ENCODE data around the gene TNNT2. TPM values are rescaled to one million over a fixed set of nuclear protein-coding genes. Genes with fewer than 3 reads are reported as not detected.

The TNNT2 gene
- total RNA-seq, 4 donors from 2014 or later = 1.3 to 6.1 (median 1.8) TPM

DNA sequence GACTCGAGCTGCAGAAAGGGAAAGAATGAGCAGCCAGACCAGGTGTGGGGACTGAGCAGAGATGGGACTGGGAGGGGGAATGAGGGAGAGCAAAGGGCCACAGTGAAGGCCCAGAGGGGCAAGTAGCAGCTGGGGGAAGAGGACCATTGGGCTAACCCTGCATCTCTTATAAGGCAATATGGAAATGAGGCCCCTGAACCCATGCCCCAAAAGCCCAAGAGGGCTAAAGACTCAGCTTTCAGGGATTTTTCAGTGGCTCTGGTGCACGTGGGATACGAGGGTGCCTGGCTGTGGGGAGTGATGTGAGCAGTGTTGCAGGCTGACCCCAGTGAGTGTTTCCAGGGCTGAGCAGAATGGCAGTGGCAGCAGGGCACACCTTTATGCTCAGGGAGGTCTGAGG lies 44.5 kb upstream of the TNNT2 start:
- no peaks in the 10 kb centered on the region for H3K27me3 ChIP-seq
- H3K9me3 ChIP-seq = no peaks in the 10 kb centered on the region
- no peak overlapping the region for H3K4me3 ChIP-seq
- intact Hi-C loops (cut with DNase I) = no loop called here
- H3K36me3 ChIP-seq = no peaks in the 10 kb centered on the region
- no peak for TF ChIP-seq POLR2A (IDR thresholded peaks at IDR 0.05)
- TF ChIP-seq, protein P1, sequence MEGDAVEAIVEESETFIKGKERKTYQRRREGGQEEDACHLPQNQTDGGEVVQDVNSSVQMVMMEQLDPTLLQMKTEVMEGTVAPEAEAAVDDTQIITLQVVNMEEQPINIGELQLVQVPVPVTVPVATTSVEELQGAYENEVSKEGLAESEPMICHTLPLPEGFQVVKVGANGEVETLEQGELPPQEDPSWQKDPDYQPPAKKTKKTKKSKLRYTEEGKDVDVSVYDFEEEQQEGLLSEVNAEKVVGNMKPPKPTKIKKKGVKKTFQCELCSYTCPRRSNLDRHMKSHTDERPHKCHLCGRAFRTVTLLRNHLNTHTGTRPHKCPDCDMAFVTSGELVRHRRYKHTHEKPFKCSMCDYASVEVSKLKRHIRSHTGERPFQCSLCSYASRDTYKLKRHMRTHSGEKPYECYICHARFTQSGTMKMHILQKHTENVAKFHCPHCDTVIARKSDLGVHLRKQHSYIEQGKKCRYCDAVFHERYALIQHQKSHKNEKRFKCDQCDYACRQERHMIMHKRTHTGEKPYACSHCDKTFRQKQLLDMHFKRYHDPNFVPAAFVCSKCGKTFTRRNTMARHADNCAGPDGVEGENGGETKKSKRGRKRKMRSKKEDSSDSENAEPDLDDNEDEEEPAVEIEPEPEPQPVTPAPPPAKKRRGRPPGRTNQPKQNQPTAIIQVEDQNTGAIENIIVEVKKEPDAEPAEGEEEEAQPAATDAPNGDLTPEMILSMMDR (IDR thresholded peaks at IDR 0.05) = no peak
- 64 to 70% methylated on average over 3 of the region's 3 CpGs for WGBS, 2 donors
- no peak for DNase-seq
- H3K27ac ChIP-seq = no peak overlapping the region
- H3K4me1 ChIP-seq = no peaks in the 10 kb centered on the region

- TF ChIP-seq POLR2A (IDR thresholded peaks at IDR 0.05) = no peak
- TF ChIP-seq, protein P1 (IDR thresholded peaks at IDR 0.05) = no peak
- Histone ChIP-seq H3K4me1 (no peaks in the 10 kb centered on the region), H3K4me3 (no peak overlapping the region), H3K27ac (no peak overlapping the region), H3K27me3 (no peaks in the 10 kb centered on the region), H3K36me3 (no peaks in the 10 kb centered on the region), H3K9me3 (no peaks in the 10 kb centered on the region)
- no peak for DNase-seq
- WGBS, 2 donors = 73 to 92% methylated on average over 8 of the region's 8 CpGs
- intact Hi-C loops (cut with DNase I) = no loop called here
Measured at GRCh38 chr1:201421041-201421440, 43.6 kb upstream of the TNNT2 start.

DNA sequence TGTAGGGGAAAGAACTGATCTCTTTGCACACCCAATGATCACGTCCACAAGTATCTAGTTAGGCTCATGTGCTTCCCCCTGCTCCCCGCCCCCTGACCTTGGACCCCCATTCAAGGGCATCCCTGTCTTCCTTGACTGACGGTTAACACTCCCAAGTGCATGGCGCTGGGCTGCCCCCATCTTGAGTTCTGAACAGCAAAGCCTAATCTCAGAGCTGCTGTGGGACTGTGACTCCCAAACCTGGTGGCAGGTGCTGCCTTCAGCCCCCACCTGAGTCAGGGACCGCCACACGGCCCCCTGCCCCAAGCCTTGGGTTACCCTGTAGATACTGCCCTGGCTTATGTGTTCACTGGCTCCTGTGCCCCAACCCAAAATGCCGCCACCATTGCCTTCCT lies 43.1 kb upstream of the TNNT2 start:
- H3K36me3 ChIP-seq = no peaks in the 10 kb centered on the region
- H3K27me3 ChIP-seq = no peaks in the 10 kb centered on the region
- no peaks in the 10 kb centered on the region for H3K9me3 ChIP-seq
- no peak for DNase-seq
- no peak for TF ChIP-seq POLR2A (IDR thresholded peaks at IDR 0.05)
- TF ChIP-seq, protein P1 (IDR thresholded peaks at IDR 0.05) = no peak
- no peak overlapping the region for H3K4me3 ChIP-seq
- H3K27ac ChIP-seq = no peak overlapping the region
- 77 to 100% methylated on average over 1 to 7 of the region's 7 CpGs for WGBS, 2 donors
- H3K4me1 ChIP-seq = no peaks in the 10 kb centered on the region
- intact Hi-C loops (cut with DNase I) = no loop called here

DNA sequence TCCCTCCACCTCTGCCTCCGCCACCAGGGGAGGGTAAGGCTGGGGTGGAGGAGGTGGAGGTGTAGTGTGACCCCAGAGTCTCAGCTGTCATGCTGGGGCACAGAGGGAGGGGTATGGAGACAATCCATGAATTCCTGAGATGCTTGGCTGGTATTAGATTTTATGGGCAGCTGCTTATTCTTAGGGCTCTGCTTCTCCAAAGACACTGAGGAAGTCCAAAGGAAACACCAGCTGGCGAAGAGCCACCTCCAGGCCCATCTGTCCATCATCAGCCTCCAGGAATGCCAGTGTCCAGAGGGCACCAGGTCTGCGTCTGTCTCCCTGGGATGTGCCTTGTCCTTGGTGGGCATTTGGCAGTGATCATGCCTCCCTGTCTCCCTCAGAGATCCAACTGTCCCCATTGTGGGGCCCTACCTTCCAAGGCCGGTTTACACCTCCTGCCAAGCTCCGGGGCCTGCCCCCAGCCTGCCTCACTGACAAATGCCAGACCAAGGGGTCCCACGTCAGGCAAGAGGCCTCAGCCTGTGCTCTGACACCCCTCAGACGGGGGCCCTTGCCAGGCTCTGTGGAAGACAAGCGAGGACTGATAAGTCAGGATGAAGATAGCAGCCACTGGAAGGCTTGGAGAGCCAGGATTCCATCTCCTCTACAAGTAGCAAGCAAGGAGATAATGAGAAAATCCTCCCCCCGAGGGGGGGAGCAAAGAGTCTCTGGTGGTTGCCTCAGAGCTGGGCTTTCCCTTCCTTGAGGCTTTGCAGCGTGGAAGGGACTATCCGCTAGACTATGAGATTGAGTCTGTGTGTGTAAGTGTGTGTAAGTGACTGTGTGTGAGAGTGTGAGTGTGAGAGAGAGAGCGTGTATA lies 42.5 kb upstream of the TNNT2 start:
- TF ChIP-seq, protein P1 (IDR thresholded peaks at IDR 0.05) = no peak
- no peak for TF ChIP-seq POLR2A (IDR thresholded peaks at IDR 0.05)
- H3K27me3 ChIP-seq = no peaks in the 10 kb centered on the region
- H3K4me3 ChIP-seq = no peak overlapping the region
- no peak overlapping the region for H3K27ac ChIP-seq
- H3K4me1 ChIP-seq = no peaks in the 10 kb centered on the region
- intact Hi-C loops (cut with DNase I) = no loop called here
- 48 to 79% methylated on average over 4 to 6 of the region's 12 CpGs for WGBS, 2 donors
- H3K9me3 ChIP-seq = no peaks in the 10 kb centered on the region
- DNase-seq = no peak
- H3K36me3 ChIP-seq = no peaks in the 10 kb centered on the region

- WGBS, 2 donors = 75 to 89% methylated on average over 4 of the region's 4 CpGs
- no peaks in the 10 kb centered on the region for H3K27me3 ChIP-seq
- no peak overlapping the region for H3K27ac ChIP-seq
- intact Hi-C loops (cut with DNase I) = no loop called here
- H3K36me3 ChIP-seq = no peaks in the 10 kb centered on the region
- no peak overlapping the region for H3K4me3 ChIP-seq
- no peaks in the 10 kb centered on the region for H3K9me3 ChIP-seq
- TF ChIP-seq, protein P1 (IDR thresholded peaks at IDR 0.05) = no peak
- no peak for DNase-seq
- H3K4me1 ChIP-seq = no peaks in the 10 kb centered on the region
Measured at GRCh38 chr1:201419256-201419655, 41.8 kb upstream of the TNNT2 start.

Measured in esophagus squamous epithelium (tissue), 5 donors.